Measurements from ENCODE around the gene TMEM271.

DNA sequence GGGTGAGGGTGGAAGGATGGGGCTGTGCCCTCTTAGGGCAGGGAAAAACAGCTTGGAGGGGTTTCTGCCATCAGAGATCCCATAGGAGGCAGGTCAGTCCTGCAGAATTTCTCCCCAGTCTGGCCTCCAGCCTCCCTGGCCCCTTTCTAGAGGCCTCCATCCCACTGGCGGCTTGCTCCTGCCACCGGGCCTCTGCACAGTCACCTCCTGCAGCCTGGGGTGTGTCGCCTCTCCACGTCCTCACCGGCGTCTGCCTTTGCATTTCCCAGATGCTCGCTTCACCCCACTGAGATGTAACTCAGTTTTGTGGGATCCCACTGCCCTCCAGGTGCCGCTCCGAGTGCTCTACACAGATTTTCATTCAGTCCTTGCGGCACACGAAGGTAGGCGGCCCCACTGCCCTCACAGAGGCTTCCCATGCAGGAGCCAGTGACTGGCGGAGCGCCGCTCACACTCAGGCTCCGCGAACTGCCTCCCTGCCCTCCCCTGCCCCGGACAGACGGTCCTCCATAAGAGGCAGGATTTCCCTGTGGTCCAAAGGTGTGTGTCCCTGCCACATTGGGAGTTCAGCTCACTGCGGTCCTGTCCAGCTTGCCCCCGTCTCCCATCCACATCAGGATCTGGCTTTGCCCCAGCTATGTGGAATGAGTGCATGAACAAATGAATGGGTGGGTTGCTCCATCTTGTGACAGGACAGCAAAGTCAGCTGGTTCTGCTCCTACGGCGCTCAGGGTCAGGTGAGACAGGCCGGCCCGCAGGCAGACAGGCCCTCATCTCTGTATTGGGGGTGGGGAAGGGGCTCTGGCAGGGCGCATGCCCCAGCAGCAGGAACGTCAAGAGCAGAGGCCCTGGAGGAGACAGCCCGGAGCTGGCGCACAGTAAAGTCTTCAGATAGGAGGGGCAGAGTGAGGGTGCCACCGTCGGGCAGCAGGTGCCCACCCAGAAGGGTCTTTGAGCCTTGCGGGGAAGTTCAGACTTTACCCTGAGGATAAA lies 2.7 kb upstream of the TMEM271 start:
- no peak for TF ChIP-seq OSR1 (CRISPR knock-in tag; IDR thresholded peaks at IDR 0.05)
- TF ChIP-seq ZFP30 (CRISPR knock-in tag; IDR thresholded peaks at IDR 0.05) = no peak
- TF ChIP-seq ZNF70 (CRISPR knock-in tag; IDR thresholded peaks at IDR 0.05) = no peak
- no peak for TF ChIP-seq POU6F1 (CRISPR knock-in tag; IDR thresholded peaks at IDR 0.05; ENCODE audit: borderline replicate concordance, low read depth)
- TF ChIP-seq PATZ1 (CRISPR knock-in tag; IDR thresholded peaks at IDR 0.05; ENCODE audit: borderline replicate concordance) = no peak
- no peak for TF ChIP-seq ARNTL (CRISPR knock-in tag; IDR thresholded peaks at IDR 0.05; ENCODE audit: borderline replicate concordance, low read depth)
- no peak for TF ChIP-seq BACH2 (CRISPR knock-in tag; IDR thresholded peaks at IDR 0.05; ENCODE audit: borderline replicate concordance)

Data from SK-N-SH treated with all-trans-retinoic acid at 6 μM for 48 hours (cell line).